Measurements from ENCODE around the gene PALLD. TPM values are rescaled to one million over a fixed set of nuclear protein-coding genes. Genes with fewer than 3 reads are reported as not detected.
A peak's percentile ranks its signal among the peaks of the same experiment; 100 is the strongest.
"Not testable (repeated sequence)": the region's sequence is repeated elsewhere in the genome, so short reads cannot be mapped to it uniquely, and the experiment has no call there.

PALLD gene
- total RNA-seq, 1 donor from 2014 or later = 85.7 TPM

DNA sequence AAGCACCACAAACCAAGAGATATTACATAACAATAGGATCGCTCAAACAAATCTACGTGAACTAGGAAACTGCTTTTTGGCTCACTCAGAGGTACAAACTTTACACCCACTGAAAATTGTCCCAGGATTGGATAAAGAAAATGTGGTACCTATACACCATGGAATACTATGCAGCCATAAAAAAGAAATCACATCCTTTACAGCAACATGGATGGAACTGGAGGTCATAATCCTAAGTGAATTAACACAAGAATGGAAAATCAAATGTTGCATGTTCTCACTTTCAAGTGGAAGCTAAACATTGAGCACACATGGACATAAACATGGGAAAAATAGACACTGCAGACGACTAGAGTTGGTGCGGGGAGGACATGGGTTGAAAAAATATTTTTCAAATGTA is 305.4 kb downstream of the PALLD start:
- H3K4me3 Mint-ChIP-seq = no peak overlapping the region
- Histone ChIP-seq H3K27ac (no peak overlapping the region), H3K4me2 (no peak overlapping the region), H3K9ac (no peak overlapping the region), H3K27me3 (no peaks in the 10 kb centered on the region), H3K9me3 (ENCODE audit: low read depth) (no peaks in the 10 kb centered on the region), H3K4me3 (no peak overlapping the region), H3K4me1 (peaks cover 10% of the 10 kb centered on the region), H2AFZ (replicated peaks) (no peak overlapping the region), H3K36me3 (no peaks in the 10 kb centered on the region), H4K20me1 (ENCODE audit: low read depth) (no peaks in the 10 kb centered on the region), H3F3A (ENCODE audit: low read depth) (peaks cover 13% of the 10 kb centered on the region), H3K79me2 (ENCODE audit: low read depth) (no peaks in the 10 kb centered on the region)
- H3K4me1 Mint-ChIP-seq = peaks cover 28% of the 10 kb centered on the region
- H3K36me3 Mint-ChIP-seq = peaks cover 11% of the 10 kb centered on the region
- H3K27me3 Mint-ChIP-seq (ENCODE audit: insufficient read depth, low read depth) = no peaks in the 10 kb centered on the region
- DNase-seq (ENCODE audit: low spot score) = no peak
- H3K9me3 Mint-ChIP-seq = no peaks in the 10 kb centered on the region
- TF ChIP-seq EZH2phosphoT487 (IDR thresholded peaks at IDR 0.05) (no peak), EZH2 (IDR thresholded peaks at IDR 0.05) (no peak)
- TF ChIP-seq, protein P1, sequence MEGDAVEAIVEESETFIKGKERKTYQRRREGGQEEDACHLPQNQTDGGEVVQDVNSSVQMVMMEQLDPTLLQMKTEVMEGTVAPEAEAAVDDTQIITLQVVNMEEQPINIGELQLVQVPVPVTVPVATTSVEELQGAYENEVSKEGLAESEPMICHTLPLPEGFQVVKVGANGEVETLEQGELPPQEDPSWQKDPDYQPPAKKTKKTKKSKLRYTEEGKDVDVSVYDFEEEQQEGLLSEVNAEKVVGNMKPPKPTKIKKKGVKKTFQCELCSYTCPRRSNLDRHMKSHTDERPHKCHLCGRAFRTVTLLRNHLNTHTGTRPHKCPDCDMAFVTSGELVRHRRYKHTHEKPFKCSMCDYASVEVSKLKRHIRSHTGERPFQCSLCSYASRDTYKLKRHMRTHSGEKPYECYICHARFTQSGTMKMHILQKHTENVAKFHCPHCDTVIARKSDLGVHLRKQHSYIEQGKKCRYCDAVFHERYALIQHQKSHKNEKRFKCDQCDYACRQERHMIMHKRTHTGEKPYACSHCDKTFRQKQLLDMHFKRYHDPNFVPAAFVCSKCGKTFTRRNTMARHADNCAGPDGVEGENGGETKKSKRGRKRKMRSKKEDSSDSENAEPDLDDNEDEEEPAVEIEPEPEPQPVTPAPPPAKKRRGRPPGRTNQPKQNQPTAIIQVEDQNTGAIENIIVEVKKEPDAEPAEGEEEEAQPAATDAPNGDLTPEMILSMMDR (IDR thresholded peaks at IDR 0.05) = no peak
- no peak overlapping the region for H3K27ac Mint-ChIP-seq

DNA sequence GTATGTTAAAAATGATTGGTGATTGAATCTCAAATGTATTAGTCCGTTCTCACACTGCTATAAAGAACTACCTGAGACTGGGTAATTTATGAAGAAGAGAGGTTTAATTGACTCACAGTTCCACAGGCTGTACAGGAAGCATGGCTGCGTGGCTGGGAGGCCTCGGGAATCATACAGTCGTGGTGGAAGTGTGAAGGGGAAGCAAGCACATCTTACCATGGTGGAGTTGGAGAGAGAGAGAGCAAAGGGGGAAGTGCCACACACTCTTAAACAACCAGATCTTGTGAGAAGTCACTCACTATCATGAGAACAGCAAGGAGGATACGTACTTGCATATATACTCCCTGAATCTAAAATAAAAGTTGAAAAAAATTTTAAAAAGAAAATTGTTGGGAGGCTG is 306.2 kb downstream of the PALLD start:
- not testable (repeated sequence) for H3K9me3 ChIP-seq (ENCODE audit: low read depth); H3K36me3 ChIP-seq; H4K20me1 ChIP-seq (ENCODE audit: low read depth); H3K9ac ChIP-seq; H3K4me2 ChIP-seq; H3K4me3 Mint-ChIP-seq; H3K4me3 ChIP-seq; H3K4me1 ChIP-seq; H2AFZ ChIP-seq (replicated peaks); DNase-seq (ENCODE audit: low spot score); H3K27me3 ChIP-seq; H3K9me3 Mint-ChIP-seq; H3K79me2 ChIP-seq (ENCODE audit: low read depth); H3K27me3 Mint-ChIP-seq (ENCODE audit: insufficient read depth, low read depth)
- Histone ChIP-seq H3F3A (ENCODE audit: low read depth) (peaks cover 13% of the 10 kb centered on the region), H3K27ac (peak overlapping the region; percentile 78)
- Mint-ChIP-seq H3K36me3 (peaks cover 12% of the 10 kb centered on the region), H3K27ac (peak overlapping the region; percentile 94), H3K4me1 (peaks cover 27% of the 10 kb centered on the region)

DNA sequence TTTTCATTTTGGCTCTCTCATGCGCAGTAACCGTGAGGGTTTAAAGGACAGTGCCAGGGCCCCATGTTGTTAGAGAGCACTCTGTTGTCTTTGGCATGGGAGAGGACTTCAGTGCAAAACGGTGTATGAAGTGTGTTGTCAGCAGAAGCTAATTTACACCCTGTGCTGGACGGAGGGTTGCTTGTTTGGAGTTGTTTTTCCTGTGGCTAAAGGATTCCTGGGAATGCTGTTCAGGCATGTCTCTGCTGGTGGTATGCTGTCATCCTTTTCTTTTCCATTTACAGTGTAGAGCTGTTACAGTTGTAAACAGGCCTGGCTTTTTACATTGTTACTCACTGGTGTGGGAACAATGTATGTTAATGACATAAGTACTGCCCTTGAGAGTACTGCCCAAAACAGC is 306.9 kb downstream of the PALLD start:
- Mint-ChIP-seq H3K9me3 (no peaks in the 10 kb centered on the region), H3K27me3 (ENCODE audit: insufficient read depth, low read depth) (no peaks in the 10 kb centered on the region), H3K4me3 (no peak overlapping the region), H3K4me1 (peaks cover 27% of the 10 kb centered on the region), H3K36me3 (peaks cover 15% of the 10 kb centered on the region), H3K27ac (no peak overlapping the region)
- Histone ChIP-seq H3K27me3 (no peaks in the 10 kb centered on the region), H3K79me2 (ENCODE audit: low read depth) (no peaks in the 10 kb centered on the region), H3K4me1 (peaks cover 10% of the 10 kb centered on the region), H3K36me3 (no peaks in the 10 kb centered on the region), H3K4me2 (peak overlapping the region; percentile 2), H2AFZ (replicated peaks) (no peak overlapping the region), H3K9me3 (ENCODE audit: low read depth) (no peaks in the 10 kb centered on the region), H4K20me1 (ENCODE audit: low read depth) (no peaks in the 10 kb centered on the region), H3K27ac (peak overlapping the region; percentile 78), H3K4me3 (no peak overlapping the region), H3F3A (ENCODE audit: low read depth) (peaks cover 13% of the 10 kb centered on the region), H3K9ac (no peak overlapping the region)
- TF ChIP-seq EZH2 (IDR thresholded peaks at IDR 0.05) = no peak
- TF ChIP-seq, protein P1 (IDR thresholded peaks at IDR 0.05) = no peak
- no peak for TF ChIP-seq EZH2phosphoT487 (IDR thresholded peaks at IDR 0.05)
- DNase-seq (ENCODE audit: low spot score) = peak; percentile 55

DNA sequence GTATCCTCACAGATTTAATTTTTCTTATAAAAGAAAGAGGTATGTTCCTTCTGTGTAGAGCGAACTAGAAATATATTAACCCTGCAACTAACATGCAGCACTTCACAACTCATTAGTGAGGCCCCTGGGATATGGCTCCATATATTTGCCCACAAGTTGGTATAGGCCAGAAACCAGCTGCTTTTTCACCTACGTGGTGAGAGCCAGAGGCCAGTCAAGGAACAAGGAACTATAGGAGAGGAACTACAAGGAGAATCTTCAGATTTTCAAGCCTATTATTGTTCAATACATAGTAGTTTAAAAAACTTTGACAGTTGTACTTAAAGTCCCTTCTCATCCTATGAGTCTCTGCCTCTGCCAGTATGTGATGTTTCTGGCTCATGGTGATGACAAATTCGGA is 307.3 kb downstream of the PALLD start:
- H3K9me3 ChIP-seq (ENCODE audit: low read depth) = no peaks in the 10 kb centered on the region
- H3K4me1 ChIP-seq = peaks cover 10% of the 10 kb centered on the region
- no peaks in the 10 kb centered on the region for H3K27me3 Mint-ChIP-seq (ENCODE audit: insufficient read depth, low read depth)
- peaks cover under 1% of the 10 kb centered on the region for H3K9me3 Mint-ChIP-seq
- peak overlapping the region; percentile 78 for H3K27ac ChIP-seq
- H3K4me1 Mint-ChIP-seq = peaks cover 27% of the 10 kb centered on the region
- no peaks in the 10 kb centered on the region for H3K36me3 ChIP-seq
- H3K4me2 ChIP-seq = no peak overlapping the region
- H3K4me3 ChIP-seq = no peak overlapping the region
- DNase-seq (ENCODE audit: low spot score) = no peak
- H3K27me3 ChIP-seq = no peaks in the 10 kb centered on the region
- H2AFZ ChIP-seq (replicated peaks) = no peak overlapping the region
- H3K27ac Mint-ChIP-seq = no peak overlapping the region
- H3K4me3 Mint-ChIP-seq = no peak overlapping the region
- peaks cover 13% of the 10 kb centered on the region for H3F3A ChIP-seq (ENCODE audit: low read depth)
- H4K20me1 ChIP-seq (ENCODE audit: low read depth) = no peaks in the 10 kb centered on the region
- peaks cover 16% of the 10 kb centered on the region for H3K36me3 Mint-ChIP-seq
- no peak overlapping the region for H3K9ac ChIP-seq
- TF ChIP-seq EZH2 (IDR thresholded peaks at IDR 0.05) (no peak), EZH2phosphoT487 (IDR thresholded peaks at IDR 0.05) (no peak)
- TF ChIP-seq, protein P1 (IDR thresholded peaks at IDR 0.05) = no peak
- H3K79me2 ChIP-seq (ENCODE audit: low read depth) = no peaks in the 10 kb centered on the region
